IgD-negative memory B cell (primary cell): ENCODE results near the gene TNP2. TPM values are rescaled to one million over a fixed set of nuclear protein-coding genes. Genes with fewer than 3 reads are reported as not detected.
A peak's percentile ranks its signal among the peaks of the same experiment; 100 is the strongest.

Experiments used
- H3K27ac Mint-ChIP-seq, 3 donors: one replicate each; pipeline ENCODE4 v1.8.0; 2020 to 2022; ENCODE audit warnings: mild to moderate bottlenecking in 3 of 3, mixed read lengths in 3 of 3, moderate library complexity in 1 of 3
- H3K27me3 Mint-ChIP-seq: one replicate; pipeline ENCODE4 v1.8.0; 2021; ENCODE audit warnings: mixed read lengths
- H3K36me3 Mint-ChIP-seq: one replicate; pipeline ENCODE4 v1.8.0; 2020; ENCODE audit warnings: mild to moderate bottlenecking, mixed read lengths
- H3K4me1 Mint-ChIP-seq, 3 donors: one replicate each; pipeline ENCODE4 v1.8.0; 2020 to 2022; ENCODE audit warnings: mixed read lengths in 3 of 3, mild to moderate bottlenecking in 1 of 3
- H3K4me3 Mint-ChIP-seq, 4 donors: one replicate each; pipeline ENCODE4 v1.8.0; 2020 to 2022; ENCODE audit warnings: mild to moderate bottlenecking in 4 of 4, mixed read lengths in 4 of 4, moderate library complexity in 3 of 4
- H3K9me3 Mint-ChIP-seq, 3 donors: one replicate each; pipeline ENCODE4 v1.8.0; 2020 to 2021; ENCODE audit warnings: mixed read lengths in 3 of 3, mild to moderate bottlenecking in 1 of 3
- polyA plus RNA-seq: library from polyadenylated mRNA; unstranded; fragments of 300-500 nt; fragmentation: Illumina TruSeq; gene quantifications from one replicate; pipeline ENCODE4 v1.2.3, GENCODE V29; 2021

Gene TNP2
- polyA plus RNA-seq, 1 donor from 2014 or later, result not detected

DNA sequence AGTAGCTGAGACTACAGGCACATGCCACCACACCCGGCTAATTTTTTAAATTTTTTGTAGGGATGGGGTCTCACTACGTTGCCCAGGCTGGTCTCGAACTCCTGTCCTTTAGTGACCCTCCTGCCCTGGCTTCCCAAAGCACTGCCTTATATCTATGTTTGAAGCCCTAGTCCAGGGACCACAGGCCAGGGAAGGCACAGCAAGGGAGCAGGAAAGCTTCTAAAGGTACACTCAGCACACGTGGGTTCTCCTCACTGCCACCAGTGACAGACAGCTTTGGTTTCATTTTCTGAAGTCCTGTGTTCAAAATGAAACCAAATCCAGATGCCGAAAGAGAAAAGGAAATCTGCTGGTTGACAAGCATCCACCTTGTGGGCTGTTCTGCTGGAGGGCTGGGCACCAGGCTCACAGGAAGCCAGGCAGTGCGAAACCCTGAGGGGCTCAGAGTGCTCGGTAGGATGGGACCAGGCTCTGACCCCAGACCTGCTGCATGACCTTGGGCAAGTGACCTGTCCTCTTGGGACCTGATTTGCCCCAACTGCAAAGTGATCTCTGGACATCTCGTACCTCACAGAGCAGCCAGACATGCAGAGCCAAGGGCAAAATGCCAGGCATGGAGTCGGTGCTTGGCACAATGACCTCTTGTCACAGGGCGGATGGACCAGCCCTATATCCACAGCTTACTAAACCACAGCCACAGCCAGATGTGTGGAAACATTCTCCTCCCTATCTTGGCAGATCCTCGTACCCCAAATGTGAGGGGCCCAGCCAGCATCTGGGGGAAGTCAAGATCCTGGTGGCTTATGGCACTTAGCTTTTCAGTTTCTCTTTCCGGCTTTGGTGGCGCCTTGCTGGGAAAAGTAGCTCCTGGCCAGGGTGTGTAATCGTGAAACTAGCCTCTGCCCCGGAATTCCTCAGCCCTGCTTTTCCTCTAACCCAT, 10.3 kb downstream of the TNP2 start:
- H3K27ac Mint-ChIP-seq, result peak overlapping the region; percentile 78 to 97 (median 94)
- H3K4me1 Mint-ChIP-seq, result peaks cover 24 to 36% (median 28%) of the 10 kb centered on the region in 3 donors
- no peaks in the 10 kb centered on the region for H3K27me3 Mint-ChIP-seq
- peaks cover 2% of the 10 kb centered on the region for H3K36me3 Mint-ChIP-seq
- no peaks in the 10 kb centered on the region for H3K9me3 Mint-ChIP-seq
- peak overlapping the region; percentile 55 to 100 (median 84) for H3K4me3 Mint-ChIP-seq

- Mint-ChIP-seq H3K9me3 (no peaks in the 10 kb centered on the region), H3K4me3 (peak overlapping the region; percentile 97 to 100 (median 100)), H3K27me3 (no peaks in the 10 kb centered on the region), H3K27ac (peak overlapping the region; percentile 90 to 97 (median 96)), H3K4me1 (peaks cover 34 to 47% (median 38%) of the 10 kb centered on the region in 3 donors), H3K36me3 (peaks cover 2% of the 10 kb centered on the region)
These were observed 11.8 kb downstream of the TNP2 start for GRCh38 chr16:11257131-11257938.

DNA sequence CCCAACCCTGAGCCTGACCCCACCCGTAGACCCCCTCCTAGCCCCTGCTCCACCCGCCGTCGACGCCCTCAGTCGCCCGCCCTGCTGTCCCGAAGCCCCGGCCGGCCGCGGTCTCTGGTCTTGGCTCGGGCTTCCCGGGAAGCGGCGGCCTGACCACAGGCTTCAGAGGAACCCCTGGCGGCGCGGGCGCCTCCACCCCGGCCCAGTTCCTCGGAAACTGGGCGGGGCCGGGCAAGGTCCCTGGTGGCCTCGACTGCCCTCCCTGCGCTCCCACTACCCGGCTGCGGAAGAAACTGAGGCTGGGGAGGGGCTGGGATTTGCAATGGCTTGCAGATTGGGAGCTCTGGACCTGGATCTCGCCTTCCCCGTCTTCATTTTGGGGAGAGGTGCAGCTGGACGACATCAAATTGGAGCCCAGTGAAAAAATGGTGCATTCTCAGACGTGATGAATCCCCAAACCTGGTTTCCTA, 12.4 kb downstream of the TNP2 start:
- H3K9me3 Mint-ChIP-seq, result no peaks in the 10 kb centered on the region
- H3K27ac Mint-ChIP-seq, result peak overlapping the region; percentile 96 to 98 (median 97)
- peaks cover 3% of the 10 kb centered on the region for H3K36me3 Mint-ChIP-seq
- peak overlapping the region; percentile 97 to 100 (median 100) for H3K4me3 Mint-ChIP-seq
- H3K27me3 Mint-ChIP-seq, result no peaks in the 10 kb centered on the region
- H3K4me1 Mint-ChIP-seq, result peaks cover 34 to 52% (median 43%) of the 10 kb centered on the region in 3 donors

GRCh38 chr16:11255737-11256660, 13.1 kb downstream of the TNP2 start, which contains the start of gene SOCS1:
Gene SOCS1 (minus strand): TSS chr16:11256204. CDS start chr16:11255478, 726 bp downstream.
- Mint-ChIP-seq H3K4me1 (peaks cover 34 to 52% (median 43%) of the 10 kb centered on the region in 3 donors), H3K4me3 (peak within 1 kb of the TSS; percentile 97 to 100 (median 100)), H3K27me3 (no peaks in the 10 kb centered on the region), H3K27ac (peak within 1 kb of the TSS; percentile 96 to 98 (median 98)), H3K9me3 (no peaks in the 10 kb centered on the region), H3K36me3 (peaks cover 3% of the 10 kb centered on the region)

- H3K36me3 Mint-ChIP-seq, result peaks cover 3% of the 10 kb centered on the region
- H3K27ac Mint-ChIP-seq, result peak overlapping the region; percentile 35 to 98 (median 67)
- peak overlapping the region; percentile 84 to 95 (median 92) for H3K4me3 Mint-ChIP-seq
- no peaks in the 10 kb centered on the region for H3K9me3 Mint-ChIP-seq
- H3K27me3 Mint-ChIP-seq, result no peaks in the 10 kb centered on the region
- H3K4me1 Mint-ChIP-seq, result peaks cover 34 to 51% (median 43%) of the 10 kb centered on the region in 3 donors
These were observed 14.0 kb downstream of the TNP2 start for GRCh38 chr16:11254913-11255736.

- Mint-ChIP-seq H3K4me3 (peak overlapping the region; percentile 84 to 95 (median 92)), H3K36me3 (peaks cover 3% of the 10 kb centered on the region), H3K27me3 (no peaks in the 10 kb centered on the region), H3K27ac (peak overlapping the region; percentile 67 to 98 (median 87)), H3K9me3 (no peaks in the 10 kb centered on the region), H3K4me1 (peaks cover 34 to 44% (median 41%) of the 10 kb centered on the region in 3 donors)
These were observed 14.9 kb downstream of the TNP2 start for GRCh38 chr16:11253995-11254912.

- no peaks in the 10 kb centered on the region for H3K27me3 Mint-ChIP-seq
- no peaks in the 10 kb centered on the region for H3K9me3 Mint-ChIP-seq
- H3K4me1 Mint-ChIP-seq, result peaks cover 30 to 38% (median 36%) of the 10 kb centered on the region in 3 donors
- peak overlapping the region; percentile 63 to 98 (median 87) for H3K27ac Mint-ChIP-seq
- H3K36me3 Mint-ChIP-seq, result peaks cover 3% of the 10 kb centered on the region
- peak overlapping the region; percentile 67 to 95 (median 86) for H3K4me3 Mint-ChIP-seq
These were observed 15.8 kb downstream of the TNP2 start for GRCh38 chr16:11253009-11253994.

GRCh38 chr16:11252482-11252931, 16.6 kb downstream of the TNP2 start:
- H3K4me1 Mint-ChIP-seq, result peaks cover 23 to 33% (median 31%) of the 10 kb centered on the region in 3 donors
- peak overlapping the region; percentile 52 to 95 (median 71) for H3K4me3 Mint-ChIP-seq
- peaks cover 3% of the 10 kb centered on the region for H3K36me3 Mint-ChIP-seq
- H3K27ac Mint-ChIP-seq, result peak overlapping the region in 2 of 3 donors; percentile 95 to 98
- no peaks in the 10 kb centered on the region for H3K9me3 Mint-ChIP-seq
- H3K27me3 Mint-ChIP-seq, result no peaks in the 10 kb centered on the region

- H3K9me3 Mint-ChIP-seq, result no peaks in the 10 kb centered on the region
- peak overlapping the region; percentile 10 to 95 (median 66) for H3K4me3 Mint-ChIP-seq
- H3K27ac Mint-ChIP-seq, result peak overlapping the region; percentile 77 to 98 (median 95)
- peaks cover 18 to 26% (median 24%) of the 10 kb centered on the region in 3 donors for H3K4me1 Mint-ChIP-seq
- no peaks in the 10 kb centered on the region for H3K27me3 Mint-ChIP-seq
- H3K36me3 Mint-ChIP-seq, result peaks cover 1% of the 10 kb centered on the region
These were observed 17.3 kb downstream of the TNP2 start for GRCh38 chr16:11251525-11252481.

DNA sequence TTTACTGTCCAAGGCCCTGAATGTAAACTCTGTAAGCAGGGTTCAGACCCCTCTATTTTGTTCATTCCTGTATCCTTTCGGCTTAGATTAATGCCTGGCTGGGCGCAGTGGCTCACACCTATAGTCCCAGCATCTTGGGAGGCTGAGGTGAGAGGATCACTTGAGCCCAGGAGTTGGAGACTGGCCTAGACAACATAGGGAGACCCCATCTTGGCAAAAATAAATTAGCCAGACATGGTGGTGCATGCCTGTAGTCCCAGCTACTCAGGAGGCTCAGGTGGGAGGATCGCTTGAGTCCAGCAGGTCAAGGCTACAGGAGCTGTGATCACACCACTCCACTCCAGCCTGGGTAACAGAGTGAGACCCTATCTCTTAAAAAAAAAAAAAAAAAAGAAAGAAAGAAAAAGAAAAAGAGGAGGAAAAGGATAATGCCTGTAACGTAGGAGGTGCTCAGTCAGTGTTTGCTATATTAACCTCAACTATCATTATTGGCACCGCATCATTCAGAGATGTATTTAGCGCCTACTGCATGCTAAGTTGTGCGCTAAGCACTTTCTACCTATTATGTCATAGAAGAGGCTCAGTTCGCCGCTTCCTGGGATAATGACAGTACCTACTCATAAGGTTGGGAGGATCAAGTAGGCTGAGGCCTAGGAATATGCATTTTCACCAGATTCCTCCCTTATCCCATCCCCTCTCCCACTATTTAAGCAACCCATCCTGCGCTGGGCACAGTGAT, 18.2 kb downstream of the TNP2 start:
- no peaks in the 10 kb centered on the region for H3K9me3 Mint-ChIP-seq
- peak overlapping the region in 1 of 4 donors; percentile 95 for H3K4me3 Mint-ChIP-seq
- H3K36me3 Mint-ChIP-seq, result peaks cover 1% of the 10 kb centered on the region
- H3K27ac Mint-ChIP-seq, result peak overlapping the region in 2 of 3 donors; percentile 53 to 98
- H3K4me1 Mint-ChIP-seq, result peaks cover 14 to 24% (median 23%) of the 10 kb centered on the region in 3 donors
- no peaks in the 10 kb centered on the region for H3K27me3 Mint-ChIP-seq
